H1 (cell line): ENCODE measurements around the gene CRHR2. TPM values are rescaled to one million over a fixed set of nuclear protein-coding genes. Genes with fewer than 3 reads are reported as not detected.

Experiments used
- CTCF ChIA-PET: fragments of 300-600 bp; sonication (Branson Sonifier 250); formaldehyde crosslinking; loops from one replicate; lab custom pipeline; 2021; ENCODE audit not compliant: partially characterized antibody; lab: Charles Lee
- POLR2A ChIA-PET: fragments of 300-600 bp; sonication (Branson Sonifier 250); formaldehyde crosslinking; loops from one replicate; lab custom pipeline; 2021; ENCODE audit warnings: inconsistent platforms; ENCODE audit not compliant: partially characterized antibody; lab: Charles Lee
- DNase-seq, 2 experiments: peaks; one replicate each; pipeline versions ENCODE4 v3.0.0 to v3.0.0-alpha.2; 2010 to 2022; ENCODE audit warnings: low spot score in 2 of 2, low read depth in 1 of 2, mixed read lengths in 1 of 2
- FAIRE-seq: peaks from 2 replicates; lab custom pipeline; 2011; peaks lifted over from hg19 to GRCh38; lab: Jason Lieb, UNC
- H2AFZ ChIP-seq: 2 replicates; pipeline ENCODE4 v1.8.1; 2012; ENCODE audit warnings: low read length, inconsistent platforms
- H2AK5ac ChIP-seq: 2 replicates; pipeline ENCODE4 v1.6.1; 2013; ENCODE audit warnings: low read depth, low read length
- H2BK120ac ChIP-seq: replicated peaks from 2 replicates; pipeline ENCODE3; 2013; ENCODE audit warnings: low read depth, low read length, inconsistent platforms
- H2BK12ac ChIP-seq: 2 replicates; pipeline ENCODE4 v1.6.1; 2013; ENCODE audit warnings: low read depth, low read length
- H2BK15ac ChIP-seq: 2 replicates; pipeline ENCODE4 v1.6.1; 2013; ENCODE audit warnings: low read length
- H2BK20ac ChIP-seq: 2 replicates; pipeline ENCODE4 v1.6.1; 2013; ENCODE audit warnings: low read length
- H2BK5ac ChIP-seq: 2 replicates; pipeline ENCODE4 v1.6.1; 2013; ENCODE audit warnings: low read depth, low read length
- H3K14ac ChIP-seq: 2 replicates; pipeline ENCODE4 v1.6.1; 2013; ENCODE audit warnings: inconsistent platforms; ENCODE audit not compliant: insufficient read length
- H3K18ac ChIP-seq: 2 replicates; pipeline ENCODE4 v1.6.1; 2013; ENCODE audit warnings: low read length; ENCODE audit errors: extremely low read depth
- H3K23ac ChIP-seq: 2 replicates; pipeline ENCODE4 v1.6.1; 2013; ENCODE audit warnings: inconsistent platforms; ENCODE audit not compliant: insufficient read length
- H3K23me2 ChIP-seq: 2 replicates; pipeline ENCODE4 v1.6.1; 2013; ENCODE audit warnings: low read depth, low read length
- H3K27ac ChIP-seq: 2 replicates; pipeline ENCODE4 v1.6.1; 2011; ENCODE audit warnings: low read depth, low read length, inconsistent platforms
- H3K27me3 ChIP-seq, 4 experiments: replicated peaks in 1 of 4; 1 replicate in 1 of 4; 2 replicates in 3 of 4; pipeline versions ENCODE4 v1.6.1 to v1.8.1; 2011 to 2013; ENCODE audit warnings: low read length in 3 of 4, mild to moderate bottlenecking in 3 of 4, inconsistent platforms in 2 of 4, mixed read lengths in 2 of 4, moderate library complexity in 1 of 4; ENCODE audit not compliant: control insufficient read depth in 3 of 4, insufficient read depth in 3 of 4; ENCODE audit errors: extremely low read depth in 1 of 4
- H3K36me3 ChIP-seq, 4 experiments: 2 replicates each; pipeline versions ENCODE4 v1.6.1 to v1.8.1; 2011 to 2013; ENCODE audit warnings: mild to moderate bottlenecking in 4 of 4, low read length in 3 of 4, moderate library complexity in 2 of 4, control low read depth in 1 of 4, inconsistent platforms in 1 of 4; ENCODE audit not compliant: insufficient read depth in 4 of 4, control insufficient read depth in 2 of 4
- H3K4ac ChIP-seq: replicated peaks from 2 replicates; pipeline ENCODE3; 2013; ENCODE audit warnings: low read length, low read depth, mixed read lengths, inconsistent platforms; ENCODE audit not compliant: insufficient read length
- H3K4me1 ChIP-seq, 4 experiments: replicated peaks in 1 of 4; 1 replicate in 1 of 4; 2 replicates in 3 of 4; pipeline versions ENCODE4 v1.6.1 to v1.8.1; 2011 to 2013; ENCODE audit warnings: low read length in 3 of 4, inconsistent platforms in 2 of 4, mixed read lengths in 1 of 4; ENCODE audit not compliant: insufficient read depth in 4 of 4, control insufficient read depth in 3 of 4
- H3K4me2 ChIP-seq, 2 experiments: 2 replicates each; pipeline versions ENCODE4 v1.6.1 to v1.8.1; 2011 to 2013; ENCODE audit warnings: low read depth in 2 of 2, low read length in 2 of 2, control low read depth in 1 of 2, inconsistent platforms in 1 of 2, mild to moderate bottlenecking in 1 of 2; ENCODE audit not compliant: insufficient read depth in 1 of 2
- H3K4me3 ChIP-seq, 4 experiments: fragments of 200-600, 300-600 bp in 1 of 4; sonication (generic), shearing (Covaris generic), sonication (Bioruptor Twin) in 1 of 4; 2 replicates each; pipeline versions ENCODE4 v1.5.1 to v1.8.1; 2011 to 2016; ENCODE audit warnings: low read length in 4 of 4, low read depth in 3 of 4, control low read depth in 2 of 4, inconsistent platforms in 2 of 4, mild to moderate bottlenecking in 2 of 4, mixed read lengths in 1 of 4, moderate library complexity in 1 of 4; ENCODE audit not compliant: insufficient read depth in 2 of 4; ENCODE audit errors: extremely low read depth in 1 of 4
- H3K56ac ChIP-seq: replicated peaks from 2 replicates; pipeline ENCODE3; 2013; ENCODE audit warnings: low read depth, mild to moderate bottlenecking, mixed read lengths, low read length, inconsistent platforms; ENCODE audit not compliant: insufficient read length
- H3K79me1 ChIP-seq: 2 replicates; pipeline ENCODE4 v1.6.1; 2013; ENCODE audit warnings: low read depth, low read length, control low read depth
- H3K79me2 ChIP-seq, 2 experiments: 2 replicates each; pipeline versions ENCODE4 v1.6.1 to v1.8.1; 2012 to 2013; ENCODE audit warnings: low read length in 2 of 2, mild to moderate bottlenecking in 2 of 2, inconsistent platforms in 1 of 2; ENCODE audit not compliant: insufficient read depth in 2 of 2, control insufficient read depth in 1 of 2
- H3K9ac ChIP-seq, 4 experiments: replicated peaks in 1 of 4; 1 replicate in 1 of 4; 2 replicates in 3 of 4; pipeline versions ENCODE4 v1.6.1 to v1.8.1; 2011 to 2013; ENCODE audit warnings: low read depth in 3 of 4, low read length in 3 of 4, control low read depth in 2 of 4, mild to moderate bottlenecking in 2 of 4, moderate library complexity in 2 of 4, inconsistent platforms in 1 of 4; ENCODE audit errors: extremely low read depth in 1 of 4
- H3K9me3 ChIP-seq, 2 experiments: 2 replicates each; pipeline versions ENCODE4 v1.6.1 to v1.8.1; 2012 to 2013; ENCODE audit warnings: mild to moderate bottlenecking in 2 of 2, moderate library complexity in 2 of 2, control low read depth in 1 of 2, inconsistent platforms in 1 of 2, low read depth in 1 of 2, low read length in 1 of 2, mixed read lengths in 1 of 2; ENCODE audit not compliant: insufficient read depth in 2 of 2
- H4K20me1 ChIP-seq, 2 experiments: replicated peaks in 1 of 2; 2 replicates each; pipeline versions ENCODE3 to v1.8.1; 2011 to 2013; ENCODE audit warnings: inconsistent platforms in 2 of 2, low read length in 2 of 2, mild to moderate bottlenecking in 1 of 2; ENCODE audit not compliant: insufficient read depth in 2 of 2, control insufficient read depth in 1 of 2
- H4K5ac ChIP-seq: 2 replicates; pipeline ENCODE4 v1.6.1; 2013; ENCODE audit warnings: low read length, low read depth, mixed read lengths, inconsistent platforms; ENCODE audit not compliant: insufficient read length
- H4K8ac ChIP-seq: 2 replicates; pipeline ENCODE4 v1.8.0; 2013; ENCODE audit warnings: mild to moderate bottlenecking, moderate library complexity, low read length, inconsistent platforms; ENCODE audit not compliant: insufficient read depth; ENCODE audit errors: extremely low read depth
- H4K91ac ChIP-seq: replicated peaks from 2 replicates; pipeline ENCODE3; 2013; ENCODE audit warnings: low read length, mixed read lengths, inconsistent platforms; ENCODE audit not compliant: insufficient read length
- EP300 ChIP-seq, 2 experiments: IDR thresholded peaks; 1 replicate in 1 of 2; 2 replicates in 1 of 2; pipeline ENCODE4 v1.6.1; 2011 to 2012; ENCODE audit warnings: low read depth in 2 of 2, low read length in 2 of 2, mild to moderate bottlenecking in 2 of 2, borderline replicate concordance in 1 of 2, inconsistent platforms in 1 of 2, moderate library complexity in 1 of 2
- RAD21 ChIP-seq, 2 experiments: IDR thresholded peaks in 1 of 2; conservative IDR thresholded peaks in 1 of 2; 2 replicates each; pipeline ENCODE4 v1.6.1; 2011; ENCODE audit warnings: low read depth in 2 of 2, low read length in 2 of 2, improper control_type of control experiment in 1 of 2, inconsistent platforms in 1 of 2, mild to moderate bottlenecking in 1 of 2, moderate library complexity in 1 of 2
- WGBS, 2 experiments: shearing (Covaris generic) in 1 of 2; methylation state at CpG; one replicate each; pipeline versions ENCODE4 v1.1.6 to v1.1.7; 2013 to 2015; ENCODE audit warnings: low lambda C conversion rate in 2 of 2, mixed read lengths in 2 of 2, inconsistent platforms in 1 of 2, low coverage in 1 of 2, missing lambda C conversion rate in 1 of 2; ENCODE audit not compliant: insufficient replicate concordance in 2 of 2, insufficient coverage in 1 of 2, insufficient read length in 1 of 2; ENCODE audit errors: extremely low coverage in 1 of 2, missing lambda C conversion rate in 1 of 2; 5-methylcytosine and 5-hydroxymethylcytosine counted together
- polyA plus RNA-seq, 7 experiments: library from polyadenylated mRNA; depleted of rRNA in 3 of 7; stranded (reverse) in 5 of 7; unstranded in 2 of 7; fragments of >200 nt in 5 of 7; fragments of 200-250 nt in 2 of 7; gene quantifications; 1 replicate in 5 of 7; 2 replicates in 1 of 7; 4 replicates in 1 of 7; pipeline versions ENCODE4 v1.2.1 to v1.2.3, GENCODE V29; 2011 to 2013; ENCODE audit warnings: missing spikeins in 2 of 7, mixed read lengths in 2 of 7
- total RNA-seq: library from RNA; stranded (reverse); fragmentation: NEBNext Ultra II Directional; extraction: Animal tissue kit (Norgen Biotek cat#: 25700); gene quantifications from 2 replicates; pipeline ENCODE4 v1.2.1, GENCODE V29; 2021

CRHR2 gene
- total and polyA plus RNA-seq, 2 of the 8 experiments (the other 6 are each of a cell fraction or from before 2014, with no cell fraction given) = 0.37 to 1.3 TPM

- Histone ChIP-seq H3K9me3 (no peaks in the 10 kb centered on the region), H3K36me3 (peaks cover 9 to 96% (median 73%) of the 10 kb centered on the region in 4 experiments; a peak in 7 of 8 replicates), H2AK5ac (no peak overlapping the region), H3K79me2 (no peaks in the 10 kb centered on the region; a peak in 1 of 4 replicates), H3K18ac (no peak overlapping the region), H3K27ac (no peak overlapping the region), H2AFZ (no peak overlapping the region), H2BK12ac (no peak overlapping the region), H4K91ac (no peak overlapping the region), H2BK5ac (no peak overlapping the region), H2BK120ac (no peak overlapping the region), H3K9ac (no peak overlapping the region), H3K4ac (no peak overlapping the region), H3K56ac (no peak overlapping the region), H4K5ac (no peak overlapping the region), H4K20me1 (peaks cover 0 to 4% of the 10 kb centered on the region in 2 experiments), H3K4me3 (no peak overlapping the region), H2BK15ac (no peak overlapping the region), H3K27me3 (no peaks in the 10 kb centered on the region), H3K23me2 (no peaks in the 10 kb centered on the region), H3K14ac (no peak overlapping the region), H3K79me1 (no peaks in the 10 kb centered on the region), H4K8ac (no peak overlapping the region), H3K23ac (no peak overlapping the region), H2BK20ac (no peak overlapping the region), H3K4me2 (no peak overlapping the region), H3K4me1 (no peaks in the 10 kb centered on the region)
- WGBS, 2 experiments = 88% methylated on average over 1 of the region's 1 CpG; no CpG with 5 or more reads in 1 of the 2 experiments
- ChIA-PET POLR2A (interaction anchor here (1.0 to 13.7 kb wide), 7 partner anchors 9 to 115 kb away, joined by 3 to 217 read pairs (median 4); no protein-coding TSS in a partner anchor), CTCF (interaction anchor here (0.9 to 2.7 kb wide), 3 partner anchors 85 to 115 kb away, joined by 3 to 17 read pairs (median 4); no protein-coding TSS in a partner anchor)
- DNase-seq (no peak), FAIRE-seq (no peak)
- TF ChIP-seq EP300 (IDR thresholded peaks at IDR 0.05; ENCODE audit: borderline replicate concordance in 1 of 2, low read depth in 2 of 2, low read length in 2 of 2) (no peak), RAD21 (IDR thresholded peaks at IDR 0.05 in 1 of 2, conservative IDR thresholded peaks at IDR 0.05 in 1 of 2; ENCODE audit: low read depth in 2 of 2, low read length in 2 of 2) (peak; percentile 36 to 50)
Observed at GRCh38 chr7:30625283-30625682, 57.0 kb downstream of the CRHR2 start.
